Choroid plexus epithelial cell (primary cell): Measurements from ENCODE around the gene CTNNA3.

Source experiments
- DNase-seq: peaks from one replicate; pipeline ENCODE4 v3.0.0-alpha.2; 2010; ENCODE audit warnings: low read depth
- H3K4me3 ChIP-seq: 2 replicates; pipeline ENCODE4 v1.5.1; 2011; ENCODE audit warnings: low read depth, mild to moderate bottlenecking, control low read depth, low read length, moderate library complexity
- CTCF ChIP-seq: conservative IDR thresholded peaks from 2 replicates; pipeline ENCODE4 v1.5.1; 2011; ENCODE audit warnings: low read depth, mild to moderate bottlenecking, control low read depth, inconsistent platforms, low read length, moderate library complexity

CTNNA3 gene

GRCh38 chr10:66501356-66501755 is 1194.6 kb downstream of the CTNNA3 start:
- no peak overlapping the region for H3K4me3 ChIP-seq
- TF ChIP-seq CTCF, result no peak
- DNase-seq, result no peak

- H3K4me3 ChIP-seq, result no peak overlapping the region
- no peak for TF ChIP-seq CTCF
- DNase-seq, result no peak
Observed at GRCh38 chr10:66483966-66484365, 1212.0 kb downstream of the CTNNA3 start.

GRCh38 chr10:66472156-66472555 is 1223.8 kb downstream of the CTNNA3 start:
- no peak for DNase-seq
- no peak overlapping the region for H3K4me3 ChIP-seq
- TF ChIP-seq CTCF, result no peak

- no peak for DNase-seq
- no peak for TF ChIP-seq CTCF
- no peak overlapping the region for H3K4me3 ChIP-seq
Observed at GRCh38 chr10:66467042-66467441, 1229.0 kb downstream of the CTNNA3 start.

- H3K4me3 ChIP-seq, result no peak overlapping the region
- DNase-seq, result no peak
- TF ChIP-seq CTCF, result no peak
Observed at GRCh38 chr10:66466622-66467021, 1229.4 kb downstream of the CTNNA3 start.

GRCh38 chr10:66463611-66464010 is 1232.4 kb downstream of the CTNNA3 start:
- TF ChIP-seq CTCF, result no peak
- H3K4me3 ChIP-seq, result no peak overlapping the region
- DNase-seq, result no peak

- no peak for DNase-seq
- no peak overlapping the region for H3K4me3 ChIP-seq
- no peak for TF ChIP-seq CTCF
Observed at GRCh38 chr10:66457629-66458028, 1238.4 kb downstream of the CTNNA3 start.
